Uterus (tissue), 4 donors: ENCODE data around the gene RABGAP1L. TPM values are rescaled to one million over a fixed set of nuclear protein-coding genes. Genes with fewer than 3 reads are reported as not detected.

Source experiments
- DNase-seq, 2 donors: peaks; one replicate each; pipeline ENCODE4 v3.0.0-alpha.2; 2019 to 2020
- H3K27ac ChIP-seq, 2 donors: fragments of 200-600 bp; sonication (generic); 1 replicate in 1 of 2; 2 replicates in 1 of 2; pipeline ENCODE4 v1.5.1; 2016 to 2018
- H3K27me3 ChIP-seq, 2 donors: fragments of 200-600 bp; sonication (generic); one replicate each; pipeline ENCODE4 v1.5.1; 2018 to 2019; ENCODE audit warnings: control low read depth in 1 of 2
- H3K36me3 ChIP-seq, 2 donors: fragments of 200-600 bp; sonication (generic); one replicate each; pipeline ENCODE4 v1.5.1; 2019; ENCODE audit warnings: control low read depth in 1 of 2
- H3K4me1 ChIP-seq, 2 donors: fragments of 200-600 bp; sonication (generic); one replicate each; pipeline ENCODE4 v1.5.1; 2018 to 2019; ENCODE audit warnings: control low read depth in 1 of 2
- H3K4me3 ChIP-seq, 2 donors: fragments of 200-600 bp; sonication (generic); 1 replicate in 1 of 2; 2 replicates in 1 of 2; pipeline ENCODE4 v1.5.1; 2018 to 2019; ENCODE audit warnings: mild to moderate bottlenecking in 1 of 2
- H3K9me3 ChIP-seq, 2 donors: fragments of 200-600 bp; sonication (generic); one replicate each; pipeline ENCODE4 v1.5.1; 2019; ENCODE audit warnings: control low read depth in 1 of 2
- POLR2A ChIP-seq, 2 donors: fragments of 450-650 bp; IDR thresholded peaks; one replicate each; pipeline ENCODE4 v1.6.1; 2016; ENCODE audit warnings: antibody characterized with exemption in 2 of 2, mild to moderate bottlenecking in 1 of 2, moderate library complexity in 1 of 2
- intact Hi-C: fragments of 100-400 bp; cut with DNase I; formaldehyde crosslinking; loops from one replicate; pipeline ENCODE4 v1.15.1; 2023; ENCODE audit warnings: low total_unique reads
- total RNA-seq, 4 donors: library from RNA; depleted of rRNA in 3 of 4; stranded (reverse); fragments of >200 nt in 3 of 4; gene quantifications; one replicate each; pipeline versions ENCODE4 v1.1.0 to v1.2.4, GENCODE V29; 2014 to 2023
- TF ChIP-seq, protein P1 (sequence below), 4 experiments: fragments of 200-600 bp in 2 of 4; fragments of 450-650 bp in 2 of 4; sonication (generic) in 2 of 4; IDR thresholded peaks; one replicate each; pipeline ENCODE4 v1.5.1; 2016 to 2019; ENCODE audit warnings: antibody characterized with exemption in 4 of 4, mild to moderate bottlenecking in 2 of 4, moderate library complexity in 1 of 4
- donor health status: DM: yes; HTN: yes; CAD: no.

The RABGAP1L gene
- total RNA-seq, 4 donors from 2014 or later: 19.1 to 93.7 (median 35.1) TPM

DNA sequence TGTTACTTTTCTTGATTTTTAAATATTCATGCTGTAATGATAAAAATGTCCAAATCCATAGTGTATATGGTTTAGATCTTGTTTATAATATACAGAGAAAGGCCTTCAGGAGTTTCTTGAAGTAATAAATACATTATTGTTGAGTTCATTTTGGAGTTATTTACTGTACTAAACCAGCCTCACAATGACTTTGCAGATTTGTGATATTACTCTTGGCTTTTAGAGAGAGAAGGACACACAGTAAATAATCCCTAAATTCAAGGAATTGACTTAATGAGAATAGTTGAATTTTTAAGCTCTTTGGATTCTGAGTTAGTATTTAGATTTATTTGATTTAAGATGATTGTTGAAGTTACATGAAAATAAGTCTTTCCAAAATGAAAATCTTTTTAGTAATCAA lies 38.9 kb downstream of the RABGAP1L start:
- Histone ChIP-seq H3K4me3 (no peak overlapping the region), H3K27me3 (no peaks in the 10 kb centered on the region), H3K9me3 (no peaks in the 10 kb centered on the region), H3K36me3 (no peaks in the 10 kb centered on the region), H3K27ac (no peak overlapping the region), H3K4me1 (no peaks in the 10 kb centered on the region)
- DNase-seq: no peak
- TF ChIP-seq, protein P1, sequence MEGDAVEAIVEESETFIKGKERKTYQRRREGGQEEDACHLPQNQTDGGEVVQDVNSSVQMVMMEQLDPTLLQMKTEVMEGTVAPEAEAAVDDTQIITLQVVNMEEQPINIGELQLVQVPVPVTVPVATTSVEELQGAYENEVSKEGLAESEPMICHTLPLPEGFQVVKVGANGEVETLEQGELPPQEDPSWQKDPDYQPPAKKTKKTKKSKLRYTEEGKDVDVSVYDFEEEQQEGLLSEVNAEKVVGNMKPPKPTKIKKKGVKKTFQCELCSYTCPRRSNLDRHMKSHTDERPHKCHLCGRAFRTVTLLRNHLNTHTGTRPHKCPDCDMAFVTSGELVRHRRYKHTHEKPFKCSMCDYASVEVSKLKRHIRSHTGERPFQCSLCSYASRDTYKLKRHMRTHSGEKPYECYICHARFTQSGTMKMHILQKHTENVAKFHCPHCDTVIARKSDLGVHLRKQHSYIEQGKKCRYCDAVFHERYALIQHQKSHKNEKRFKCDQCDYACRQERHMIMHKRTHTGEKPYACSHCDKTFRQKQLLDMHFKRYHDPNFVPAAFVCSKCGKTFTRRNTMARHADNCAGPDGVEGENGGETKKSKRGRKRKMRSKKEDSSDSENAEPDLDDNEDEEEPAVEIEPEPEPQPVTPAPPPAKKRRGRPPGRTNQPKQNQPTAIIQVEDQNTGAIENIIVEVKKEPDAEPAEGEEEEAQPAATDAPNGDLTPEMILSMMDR (IDR thresholded peaks at IDR 0.05): no peak
- no peak for TF ChIP-seq POLR2A (IDR thresholded peaks at IDR 0.05)
- intact Hi-C loops: no loop called here

DNA sequence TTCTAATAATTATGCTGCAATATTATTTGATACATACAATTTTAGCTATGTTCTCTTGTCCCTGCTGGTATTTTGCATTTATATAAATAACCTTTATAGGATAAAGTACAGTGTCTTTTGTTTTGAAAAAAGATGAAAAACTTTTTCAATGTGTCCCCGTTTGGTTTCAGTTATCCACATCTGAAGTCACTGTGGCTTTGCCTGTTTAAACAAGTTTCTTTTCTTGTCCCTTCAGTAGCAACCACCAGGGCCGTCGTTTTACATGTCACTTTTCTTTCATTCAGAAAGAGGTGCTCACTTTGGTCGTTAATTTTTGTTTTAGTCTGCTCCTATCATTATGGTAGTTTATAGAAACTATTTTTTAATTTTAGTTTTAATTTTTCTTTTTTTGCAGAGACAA lies 41.4 kb downstream of the RABGAP1L start:
- intact Hi-C loops: no loop called here
- no peaks in the 10 kb centered on the region for H3K36me3 ChIP-seq

DNA sequence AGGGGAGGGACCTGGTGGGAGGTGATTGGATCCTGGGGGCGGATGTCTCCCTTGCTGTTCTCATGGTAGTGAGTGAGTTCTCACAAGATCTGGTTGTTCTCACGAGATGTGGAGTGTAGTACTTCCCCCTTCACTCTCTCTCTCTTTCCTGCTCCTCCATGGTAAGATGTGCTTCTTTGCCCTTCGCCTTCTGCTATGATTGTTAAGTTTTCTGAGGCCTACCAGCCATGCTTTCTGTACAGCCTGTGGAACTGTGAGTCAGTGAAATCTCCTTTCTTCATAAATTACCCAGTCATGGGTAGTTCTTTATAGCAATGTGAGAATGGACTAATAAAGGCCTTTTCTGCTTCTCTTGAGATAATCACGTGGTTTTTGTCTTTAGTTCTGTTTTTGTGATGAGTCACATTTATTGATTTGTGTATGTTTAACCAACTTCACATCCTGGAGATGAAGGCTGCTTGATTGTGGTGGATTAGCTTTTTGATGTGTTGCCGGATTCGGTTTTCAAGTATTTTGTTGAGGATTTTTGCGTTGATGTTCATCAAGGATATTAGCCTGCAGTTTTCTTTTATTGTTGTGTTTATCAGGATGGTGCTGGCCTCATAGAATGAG lies 45.5 kb downstream of the RABGAP1L start:
- intact Hi-C loops: no loop called here

More for the DNA sequence above, 41.4 kb downstream of the RABGAP1L start:
- H3K4me1 ChIP-seq: no peaks in the 10 kb centered on the region
- no peak overlapping the region for H3K4me3 ChIP-seq
- TF ChIP-seq, protein P1 (IDR thresholded peaks at IDR 0.05): no peak
- TF ChIP-seq POLR2A (IDR thresholded peaks at IDR 0.05): no peak
- no peaks in the 10 kb centered on the region for H3K27me3 ChIP-seq
- no peaks in the 10 kb centered on the region for H3K9me3 ChIP-seq
- no peak for DNase-seq
- no peak overlapping the region for H3K27ac ChIP-seq

DNA sequence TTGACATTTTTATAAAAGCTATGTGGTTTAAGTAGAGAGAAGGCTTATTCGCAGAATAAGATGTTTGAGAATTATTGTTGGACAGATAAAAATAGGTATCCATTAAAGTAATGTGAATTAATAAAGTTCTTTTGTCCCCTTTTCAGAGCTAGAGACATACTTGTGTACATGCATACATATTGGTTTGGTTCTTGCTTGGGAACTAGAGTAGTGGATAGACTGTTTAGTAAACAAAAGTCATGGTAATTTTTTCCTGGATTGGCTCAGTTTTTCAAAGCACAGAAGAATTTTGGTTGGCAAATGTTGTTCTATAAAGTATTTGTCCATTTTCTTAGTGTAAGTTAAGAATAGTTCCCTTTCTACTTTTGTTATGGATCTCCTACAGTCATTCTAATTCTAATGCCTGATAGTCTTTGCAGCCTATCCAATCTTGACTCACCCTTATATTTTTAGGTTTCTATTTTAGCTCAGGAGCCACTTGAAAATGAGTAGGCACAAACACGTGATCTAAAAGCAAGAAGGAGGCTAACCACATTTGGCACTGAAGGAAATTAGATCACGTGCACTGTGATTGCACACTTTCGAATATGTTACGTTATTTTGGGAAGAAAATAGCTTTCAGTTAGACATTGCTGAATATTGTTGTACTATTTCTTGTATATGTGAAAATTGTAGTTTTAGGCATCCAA lies 47.0 kb downstream of the RABGAP1L start:
- no peaks in the 10 kb centered on the region for H3K27me3 ChIP-seq
- no peak for DNase-seq
- H3K9me3 ChIP-seq: no peaks in the 10 kb centered on the region
- no peak overlapping the region for H3K27ac ChIP-seq
- TF ChIP-seq POLR2A (IDR thresholded peaks at IDR 0.05): no peak
- TF ChIP-seq, protein P1 (IDR thresholded peaks at IDR 0.05): no peak
- no peak overlapping the region for H3K4me3 ChIP-seq
- intact Hi-C loops: no loop called here
- H3K36me3 ChIP-seq: no peaks in the 10 kb centered on the region
- no peaks in the 10 kb centered on the region for H3K4me1 ChIP-seq

More for the DNA sequence above, 45.5 kb downstream of the RABGAP1L start:
- TF ChIP-seq, protein P1 (IDR thresholded peaks at IDR 0.05): no peak
- Histone ChIP-seq H3K27me3 (no peaks in the 10 kb centered on the region), H3K4me1 (no peaks in the 10 kb centered on the region), H3K36me3 (no peaks in the 10 kb centered on the region), H3K9me3 (no peaks in the 10 kb centered on the region), H3K4me3 (no peak overlapping the region), H3K27ac (no peak overlapping the region)
- no peak for DNase-seq

DNA sequence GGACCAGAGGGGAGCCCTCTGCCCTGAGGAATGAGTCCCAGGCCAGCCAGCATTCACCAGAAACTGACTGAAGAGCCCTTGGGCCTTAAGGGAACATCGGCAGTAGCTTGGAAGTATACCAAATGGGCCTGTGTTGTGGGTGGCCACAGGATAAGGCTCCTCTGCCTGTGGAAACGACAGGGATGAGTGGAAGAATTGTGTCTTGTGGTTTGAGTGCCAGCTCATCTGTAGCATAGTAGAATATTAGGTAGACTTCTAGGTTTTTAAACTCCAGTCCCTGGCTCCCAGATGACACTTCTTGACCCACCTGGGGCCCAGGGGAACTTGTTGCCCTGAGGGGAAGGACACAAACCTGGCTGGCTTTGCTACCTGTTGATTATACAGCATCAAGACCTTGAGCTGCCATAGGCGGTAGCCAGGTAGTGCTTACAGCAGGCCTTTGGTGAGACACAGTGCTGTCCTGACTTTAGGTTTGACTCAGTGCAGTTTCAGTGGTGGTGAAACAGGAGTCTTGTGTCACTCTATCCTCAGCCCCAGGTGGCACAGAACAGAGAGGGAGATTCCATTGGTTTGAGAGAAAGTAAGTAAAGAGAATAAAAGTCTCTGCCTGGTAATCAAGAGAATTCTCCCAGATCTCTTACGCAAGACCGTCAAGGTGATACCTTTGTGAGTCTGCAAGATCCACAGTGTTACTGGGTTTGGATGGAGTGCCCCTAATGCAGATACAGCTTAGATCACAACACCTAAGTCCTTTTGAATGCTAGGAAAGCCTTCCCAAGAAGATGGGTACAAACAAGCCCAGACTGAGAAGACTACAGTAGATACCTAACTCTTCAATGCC lies 50.2 kb downstream of the RABGAP1L start:
- H3K27ac ChIP-seq: no peak overlapping the region
- H3K27me3 ChIP-seq: no peaks in the 10 kb centered on the region
- no peaks in the 10 kb centered on the region for H3K4me1 ChIP-seq
- TF ChIP-seq POLR2A (IDR thresholded peaks at IDR 0.05): no peak
- TF ChIP-seq, protein P1 (IDR thresholded peaks at IDR 0.05): no peak
- H3K4me3 ChIP-seq: no peak overlapping the region
- intact Hi-C loops: no loop called here
- no peaks in the 10 kb centered on the region for H3K36me3 ChIP-seq
- no peaks in the 10 kb centered on the region for H3K9me3 ChIP-seq
- no peak for DNase-seq
